Neural progenitor cell (in vitro differentiated cells): ENCODE data around the gene NEAT1. TPM values are rescaled to one million over a fixed set of nuclear protein-coding genes. Genes with fewer than 3 reads are reported as not detected.

ENCODE experiments used
- DNase-seq: peaks from one replicate; pipeline ENCODE4 v3.0.0-alpha.2; 2016; ENCODE audit warnings: low spot score
- H2AFZ ChIP-seq: fragments of 200-600 bp; sonication (generic); replicated peaks from 2 replicates; pipeline ENCODE4 v1.6.1; 2016; ENCODE audit warnings: antibody characterized with exemption
- H3F3A ChIP-seq: fragments of 200-600 bp; sonication (generic); 2 replicates; pipeline ENCODE4 v1.6.1; 2016; ENCODE audit warnings: antibody characterized with exemption, low read depth
- H3K27ac ChIP-seq: fragments of 200-600 bp; sonication (generic); 2 replicates; pipeline ENCODE4 v1.5.1; 2016; ENCODE audit warnings: mild to moderate bottlenecking
- H3K27me3 ChIP-seq: fragments of 200-600 bp; sonication (generic); 2 replicates; pipeline ENCODE4 v1.6.1; 2016; ENCODE audit warnings: mild to moderate bottlenecking, moderate library complexity
- H3K36me3 ChIP-seq: fragments of 200-600 bp; sonication (generic); 2 replicates; pipeline ENCODE4 v1.5.1; 2016
- H3K4me1 ChIP-seq: fragments of 200-600 bp; sonication (generic); 2 replicates; pipeline ENCODE4 v1.6.1; 2016; ENCODE audit warnings: mixed run types
- H3K4me2 ChIP-seq: fragments of 200-600 bp; sonication (generic); 2 replicates; pipeline ENCODE4 v1.6.1; 2016
- H3K4me3 ChIP-seq: fragments of 200-600 bp; sonication (generic); 2 replicates; pipeline ENCODE4 v1.5.1; 2016
- H3K79me2 ChIP-seq: fragments of 200-600 bp; sonication (generic); 2 replicates; pipeline ENCODE4 v1.6.1; 2016; ENCODE audit warnings: low read depth
- H3K9ac ChIP-seq: fragments of 200-600 bp; sonication (generic); 2 replicates; pipeline ENCODE4 v1.6.1; 2016
- H3K9me3 ChIP-seq: fragments of 200-600 bp; sonication (generic); 2 replicates; pipeline ENCODE4 v1.5.1; 2016; ENCODE audit warnings: low read depth
- H4K20me1 ChIP-seq: fragments of 200-600 bp; sonication (generic); 2 replicates; pipeline ENCODE4 v1.6.1; 2016; ENCODE audit warnings: low read depth
- H3K27ac Mint-ChIP-seq: 3 replicates; pipeline ENCODE4 v1.8.0; 2021; ENCODE audit warnings: mixed read lengths
- H3K27me3 Mint-ChIP-seq: 2 replicates; pipeline ENCODE4 v1.8.0; 2022; ENCODE audit warnings: low read depth, mild to moderate bottlenecking, inconsistent platforms, moderate library complexity, mixed read lengths; ENCODE audit not compliant: insufficient read depth
- H3K36me3 Mint-ChIP-seq: 3 replicates; pipeline ENCODE4 v1.8.0; 2021; ENCODE audit warnings: mixed read lengths
- H3K4me1 Mint-ChIP-seq: 3 replicates; pipeline ENCODE4 v1.8.0; 2021; ENCODE audit warnings: mixed read lengths
- H3K4me3 Mint-ChIP-seq: 3 replicates; pipeline ENCODE4 v1.8.0; 2021; ENCODE audit warnings: mild to moderate bottlenecking, moderate library complexity, mixed read lengths
- H3K9me3 Mint-ChIP-seq: 3 replicates; pipeline ENCODE4 v1.8.0; 2020; ENCODE audit warnings: mixed read lengths
- EZH2 ChIP-seq: fragments of 200-600 bp; sonication (generic); IDR thresholded peaks from 2 replicates; pipeline ENCODE4 v1.6.1; 2017; ENCODE audit warnings: antibody characterized with exemption, mild to moderate bottlenecking, moderate library complexity
- EZH2phosphoT487 ChIP-seq: fragments of 200-600 bp; sonication (generic); IDR thresholded peaks from 2 replicates; pipeline ENCODE4 v1.6.1; 2017; ENCODE audit warnings: antibody characterized with exemption
- total RNA-seq: library from RNA; depleted of rRNA; stranded (reverse); fragments of >200 nt; gene quantifications from 2 replicates; pipeline ENCODE4 v1.2.3, GENCODE V29; 2015; ENCODE audit warnings: low replicate concordance
- TF ChIP-seq, protein P1 (sequence below): fragments of 200-600 bp; sonication (generic); IDR thresholded peaks from 2 replicates; pipeline ENCODE4 v1.5.1; 2017; ENCODE audit warnings: antibody characterized with exemption, mild to moderate bottlenecking

The NEAT1 gene
- total RNA-seq, 1 donor from 2014 or later, result 4.0 TPM

DNA sequence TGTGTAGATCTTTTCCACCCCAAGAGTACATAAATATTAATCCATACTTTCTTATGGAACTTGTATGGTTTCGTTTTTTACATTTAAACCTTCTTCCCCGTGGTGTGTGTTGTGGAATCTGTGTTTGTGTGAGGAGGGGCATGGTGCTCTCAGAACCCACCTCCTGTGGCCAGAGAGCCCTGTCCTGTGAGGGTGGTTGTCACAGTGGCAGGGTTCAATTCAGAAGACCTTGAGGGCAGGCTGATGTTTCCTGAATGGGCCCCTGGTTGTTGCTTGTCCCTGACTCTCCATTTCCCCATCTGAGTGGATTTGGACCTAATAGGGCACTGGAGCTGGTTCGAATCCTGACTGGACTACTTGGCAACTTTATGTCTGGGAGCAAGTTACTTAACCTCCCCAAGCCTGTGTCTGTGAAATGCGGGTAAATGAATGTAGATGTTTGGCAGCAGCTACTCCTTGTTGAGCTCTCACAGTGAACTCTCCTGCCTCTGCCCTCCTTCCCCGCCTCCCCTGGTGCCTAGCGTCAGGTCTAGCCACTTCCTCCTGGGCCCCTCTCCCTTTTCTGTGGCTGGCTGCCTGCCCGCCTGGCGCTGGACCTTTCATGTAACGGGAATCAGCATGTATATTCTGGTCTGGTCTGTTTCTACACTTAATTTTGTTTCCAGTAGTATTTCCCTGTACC lies 7.3 kb downstream of the NEAT1 start:
- H3K4me1 ChIP-seq, result peaks cover 8% of the 10 kb centered on the region
- H3K4me2 ChIP-seq, result no peak overlapping the region
- no peaks in the 10 kb centered on the region for H3K9me3 ChIP-seq
- peaks cover 15% of the 10 kb centered on the region for H3K79me2 ChIP-seq
- peaks cover 4% of the 10 kb centered on the region for H4K20me1 ChIP-seq
- DNase-seq, result no peak
- H3K4me3 ChIP-seq, result no peak overlapping the region
- no peaks in the 10 kb centered on the region for H3K27me3 ChIP-seq
- peaks cover 48% of the 10 kb centered on the region for H3K4me1 Mint-ChIP-seq
- no peaks in the 10 kb centered on the region for H3K36me3 ChIP-seq
- peaks cover 2% of the 10 kb centered on the region for H3K36me3 Mint-ChIP-seq
- no peak overlapping the region for H3K27ac Mint-ChIP-seq
- H3K27ac ChIP-seq, result no peak overlapping the region
- H3K9ac ChIP-seq, result no peak overlapping the region
- no peak overlapping the region for H2AFZ ChIP-seq
- TF ChIP-seq EZH2 (no peak), EZH2phosphoT487 (no peak)
- TF ChIP-seq, protein P1, sequence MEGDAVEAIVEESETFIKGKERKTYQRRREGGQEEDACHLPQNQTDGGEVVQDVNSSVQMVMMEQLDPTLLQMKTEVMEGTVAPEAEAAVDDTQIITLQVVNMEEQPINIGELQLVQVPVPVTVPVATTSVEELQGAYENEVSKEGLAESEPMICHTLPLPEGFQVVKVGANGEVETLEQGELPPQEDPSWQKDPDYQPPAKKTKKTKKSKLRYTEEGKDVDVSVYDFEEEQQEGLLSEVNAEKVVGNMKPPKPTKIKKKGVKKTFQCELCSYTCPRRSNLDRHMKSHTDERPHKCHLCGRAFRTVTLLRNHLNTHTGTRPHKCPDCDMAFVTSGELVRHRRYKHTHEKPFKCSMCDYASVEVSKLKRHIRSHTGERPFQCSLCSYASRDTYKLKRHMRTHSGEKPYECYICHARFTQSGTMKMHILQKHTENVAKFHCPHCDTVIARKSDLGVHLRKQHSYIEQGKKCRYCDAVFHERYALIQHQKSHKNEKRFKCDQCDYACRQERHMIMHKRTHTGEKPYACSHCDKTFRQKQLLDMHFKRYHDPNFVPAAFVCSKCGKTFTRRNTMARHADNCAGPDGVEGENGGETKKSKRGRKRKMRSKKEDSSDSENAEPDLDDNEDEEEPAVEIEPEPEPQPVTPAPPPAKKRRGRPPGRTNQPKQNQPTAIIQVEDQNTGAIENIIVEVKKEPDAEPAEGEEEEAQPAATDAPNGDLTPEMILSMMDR, result no peak
- H3K27me3 Mint-ChIP-seq, result peaks cover 5% of the 10 kb centered on the region
- no peaks in the 10 kb centered on the region for H3K9me3 Mint-ChIP-seq
- H3F3A ChIP-seq, result peaks cover 3% of the 10 kb centered on the region
- peak overlapping the region; percentile 20 for H3K4me3 Mint-ChIP-seq

DNA sequence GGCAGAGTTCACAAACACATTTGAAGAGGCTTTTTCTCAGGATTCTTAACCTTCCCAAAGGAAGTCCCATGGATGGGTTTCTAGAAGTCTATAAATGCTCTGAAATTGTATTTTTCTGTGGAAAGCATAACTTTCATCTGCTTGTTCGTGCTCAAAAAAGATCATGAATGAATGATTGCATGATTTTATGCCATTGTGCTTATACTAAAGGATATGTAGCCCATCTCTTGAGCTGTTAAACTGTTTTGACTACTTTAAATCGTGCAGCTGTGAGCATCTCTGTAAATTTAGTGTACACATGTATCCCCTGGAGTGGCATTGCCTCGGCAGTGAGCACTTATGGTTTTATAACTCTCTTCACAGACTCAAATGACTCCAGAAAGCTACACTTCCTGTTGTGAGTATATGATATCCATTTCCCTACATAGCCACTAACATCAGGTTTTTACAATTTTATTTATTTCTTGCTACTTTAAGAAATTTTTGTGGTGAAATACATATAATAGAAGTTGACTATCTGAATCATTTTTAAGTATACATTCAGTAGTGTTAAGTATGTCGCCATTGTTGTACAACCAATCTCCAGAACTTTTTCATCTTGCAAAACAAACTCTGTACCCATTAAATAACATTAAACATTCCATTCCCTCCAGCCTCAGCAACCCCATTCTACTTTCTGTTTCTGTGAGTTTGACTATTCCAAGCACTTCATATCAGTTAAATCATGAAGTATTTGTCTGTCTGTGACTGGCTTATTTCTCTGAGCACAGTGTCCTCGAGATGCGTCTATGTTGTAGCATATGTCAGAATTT lies 8.0 kb downstream of the NEAT1 start:
- H3K4me3 Mint-ChIP-seq, result no peak overlapping the region
- H4K20me1 ChIP-seq, result peaks cover 4% of the 10 kb centered on the region
- peaks cover 2% of the 10 kb centered on the region for H3K36me3 Mint-ChIP-seq
- peaks cover 43% of the 10 kb centered on the region for H3K4me1 Mint-ChIP-seq
- no peak for DNase-seq
- no peaks in the 10 kb centered on the region for H3K9me3 Mint-ChIP-seq
- no peak overlapping the region for H3K4me2 ChIP-seq
- H3F3A ChIP-seq, result peaks cover 3% of the 10 kb centered on the region
- H2AFZ ChIP-seq, result no peak overlapping the region
- no peak for TF ChIP-seq EZH2
- no peak for TF ChIP-seq EZH2phosphoT487
- TF ChIP-seq, protein P1, result no peak
- no peaks in the 10 kb centered on the region for H3K27me3 ChIP-seq
- peaks cover 8% of the 10 kb centered on the region for H3K27me3 Mint-ChIP-seq
- no peak overlapping the region for H3K4me3 ChIP-seq
- H3K9ac ChIP-seq, result no peak overlapping the region
- H3K27ac Mint-ChIP-seq, result no peak overlapping the region
- H3K9me3 ChIP-seq, result no peaks in the 10 kb centered on the region
- peaks cover 8% of the 10 kb centered on the region for H3K79me2 ChIP-seq
- H3K4me1 ChIP-seq, result peaks cover 5% of the 10 kb centered on the region
- no peaks in the 10 kb centered on the region for H3K36me3 ChIP-seq
- H3K27ac ChIP-seq, result no peak overlapping the region

DNA sequence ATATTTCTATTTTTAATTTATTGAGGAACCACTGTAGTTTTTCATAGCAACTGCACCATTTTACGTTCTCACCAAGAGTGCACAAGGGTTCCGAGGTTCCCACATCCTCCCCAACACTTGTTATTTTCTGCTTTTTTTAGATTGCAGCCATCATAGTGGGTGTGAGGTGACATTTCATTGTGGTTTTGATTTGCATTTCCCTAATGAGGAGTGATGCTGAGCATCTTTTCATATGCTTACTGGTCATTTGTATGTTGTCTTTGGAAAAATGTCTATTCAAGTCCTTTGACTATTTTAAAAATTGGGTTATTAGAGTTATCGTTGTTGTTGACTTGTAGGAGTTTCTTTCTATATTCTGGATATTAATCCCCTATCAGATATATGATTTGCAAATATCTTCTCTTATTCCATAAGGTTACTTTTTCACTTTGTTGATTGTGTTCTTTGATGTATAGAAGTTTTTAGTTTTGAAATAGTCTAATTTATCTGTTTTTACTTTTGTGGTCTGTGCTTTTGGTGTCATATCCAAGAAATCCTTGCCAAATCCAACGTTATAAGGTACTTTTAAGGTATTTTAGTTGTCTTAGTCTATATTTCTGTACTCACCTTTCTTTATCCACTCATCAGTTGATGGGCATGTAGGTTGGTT lies 9.0 kb downstream of the NEAT1 start:
- TF ChIP-seq EZH2 (no peak), EZH2phosphoT487 (no peak)
- TF ChIP-seq, protein P1, result no peak
- no peak overlapping the region for H3K4me3 Mint-ChIP-seq
- Histone ChIP-seq H3F3A (peaks cover 3% of the 10 kb centered on the region), H3K36me3 (no peaks in the 10 kb centered on the region), H3K4me1 (peaks cover 5% of the 10 kb centered on the region), H2AFZ (no peak overlapping the region), H3K9ac (no peak overlapping the region), H3K27me3 (no peaks in the 10 kb centered on the region), H3K27ac (no peak overlapping the region), H3K79me2 (no peaks in the 10 kb centered on the region), H3K9me3 (no peaks in the 10 kb centered on the region), H3K4me2 (no peak overlapping the region), H4K20me1 (peaks cover 2% of the 10 kb centered on the region), H3K4me3 (no peak overlapping the region)
- H3K9me3 Mint-ChIP-seq, result no peaks in the 10 kb centered on the region
- H3K36me3 Mint-ChIP-seq, result peaks cover 2% of the 10 kb centered on the region
- peaks cover 34% of the 10 kb centered on the region for H3K4me1 Mint-ChIP-seq
- H3K27me3 Mint-ChIP-seq, result peaks cover 6% of the 10 kb centered on the region
- H3K27ac Mint-ChIP-seq, result no peak overlapping the region
- DNase-seq, result no peak
